SK-N-SH treated with all-trans-retinoic acid at 6 μM for 48 hours (cell line): ENCODE data around the gene RASGRF2.

Experiments
- ATAC-seq: fragments of 200-7000 bp; cut with Tn5 transposase; 3 replicates; pipeline ENCODE4 v1.9.1; 2020; ENCODE audit warnings: mild to moderate bottlenecking, moderate library complexity
- ARNTL ChIP-seq: fragments of 450-650 bp; formaldehyde crosslinking; IDR thresholded peaks from 2 replicates; pipeline ENCODE4 v1.5.0; 2020; ENCODE audit warnings: low read depth, mild to moderate bottlenecking, moderate library complexity, borderline replicate concordance
- BACH2 ChIP-seq: fragments of 250-450 bp; sonication (Bioruptor Pico); IDR thresholded peaks from 2 replicates; pipeline ENCODE4 v1.9.0; 2021; ENCODE audit warnings: mild to moderate bottlenecking, borderline replicate concordance
- CREB5 ChIP-seq: fragments of 250-450 bp; sonication (Bioruptor Pico); IDR thresholded peaks from 2 replicates; pipeline ENCODE4 v1.5.1; 2020; ENCODE audit warnings: low read depth, mild to moderate bottlenecking, moderate library complexity
- CSDC2 ChIP-seq: fragments of 250-450 bp; sonication (Bioruptor Pico); IDR thresholded peaks from 2 replicates; pipeline ENCODE4 v1.5.0; 2020; ENCODE audit warnings: mild to moderate bottlenecking, moderate library complexity
- ESRRG ChIP-seq: fragments of 250-450 bp; sonication (Bioruptor Pico); IDR thresholded peaks from 2 replicates; pipeline ENCODE4 v1.6.1; 2021; ENCODE audit warnings: mild to moderate bottlenecking
- GLIS3 ChIP-seq: fragments of 250-450 bp; sonication (Bioruptor Pico); IDR thresholded peaks from 2 replicates; pipeline ENCODE4 v1.5.0; 2020; ENCODE audit warnings: mild to moderate bottlenecking, moderate library complexity
- ISL1 ChIP-seq: fragments of 250-450 bp; sonication (Bioruptor Pico); IDR thresholded peaks from 2 replicates; pipeline ENCODE4 v2.1.2; 2022; ENCODE audit warnings: mild to moderate bottlenecking, moderate library complexity
- OSR1 ChIP-seq: fragments of 250-450 bp; sonication (Bioruptor Pico); IDR thresholded peaks from 2 replicates; pipeline ENCODE4 v1.8.0; 2022; ENCODE audit warnings: moderate library complexity, mild to moderate bottlenecking, inconsistent platforms
- PATZ1 ChIP-seq: fragments of 250-450 bp; sonication (Bioruptor Pico); IDR thresholded peaks from 2 replicates; pipeline ENCODE4 v1.8.0; 2020; ENCODE audit warnings: mild to moderate bottlenecking, moderate library complexity, borderline replicate concordance
- POU6F1 ChIP-seq: fragments of 250-450 bp; sonication (Bioruptor Pico); IDR thresholded peaks from 2 replicates; pipeline ENCODE4 v1.8.0; 2021; ENCODE audit warnings: low read depth, mild to moderate bottlenecking, moderate library complexity, borderline replicate concordance
- PPARA ChIP-seq: fragments of 250-450 bp; sonication (Bioruptor Pico); IDR thresholded peaks from 2 replicates; pipeline ENCODE4 v1.5.0; 2020; ENCODE audit warnings: mild to moderate bottlenecking, borderline replicate concordance
- RARB ChIP-seq: fragments of 250-450 bp; sonication (Bioruptor Pico); IDR thresholded peaks from 2 replicates; pipeline ENCODE4 v1.8.0; 2021; ENCODE audit warnings: mild to moderate bottlenecking, moderate library complexity
- SNAI2 ChIP-seq: fragments of 250-450 bp; sonication (Bioruptor Pico); IDR thresholded peaks from 2 replicates; pipeline ENCODE4 v1.5.0; 2020; ENCODE audit warnings: mild to moderate bottlenecking, moderate library complexity
- TCF4 ChIP-seq: fragments of 250-450 bp; sonication (Bioruptor Pico); IDR thresholded peaks from 2 replicates; pipeline ENCODE4 v1.8.0; 2021; ENCODE audit warnings: mild to moderate bottlenecking, moderate library complexity, borderline replicate concordance
- TOX ChIP-seq: fragments of 250-450 bp; sonication (Bioruptor Pico); IDR thresholded peaks from 2 replicates; pipeline ENCODE4 v1.8.0; 2021; ENCODE audit warnings: mild to moderate bottlenecking, moderate library complexity, borderline replicate concordance
- TSHZ2 ChIP-seq: fragments of 250-450 bp; sonication (Bioruptor Pico); IDR thresholded peaks from 2 replicates; pipeline ENCODE4 v1.5.0; 2020; ENCODE audit warnings: mild to moderate bottlenecking, moderate library complexity
- ZC3H10 ChIP-seq: fragments of 250-450 bp; sonication (Bioruptor Pico); IDR thresholded peaks from 2 replicates; pipeline ENCODE4 v1.5.1; 2021; ENCODE audit warnings: mild to moderate bottlenecking, moderate library complexity
- ZFP3 ChIP-seq: fragments of 250-450 bp; sonication (Bioruptor Pico); IDR thresholded peaks from 2 replicates; pipeline ENCODE4 v1.5.0; 2020; ENCODE audit warnings: mild to moderate bottlenecking, moderate library complexity
- ZFP30 ChIP-seq: fragments of 450-650 bp; formaldehyde crosslinking; IDR thresholded peaks from 2 replicates; pipeline ENCODE4 v1.5.0; 2022; ENCODE audit warnings: mild to moderate bottlenecking, moderate library complexity
- ZNF565 ChIP-seq: fragments of 450-650 bp; formaldehyde crosslinking; conservative IDR thresholded peaks from 2 replicates; pipeline ENCODE4 v1.5.0; 2020; ENCODE audit warnings: low read depth, mild to moderate bottlenecking, moderate library complexity
- ZNF70 ChIP-seq: fragments of 450-650 bp; formaldehyde crosslinking; IDR thresholded peaks from 2 replicates; pipeline ENCODE4 v1.5.0; 2020; ENCODE audit warnings: mild to moderate bottlenecking, moderate library complexity

The RASGRF2 gene

GRCh38 chr5:81208904-81209303 is 248.7 kb downstream of the RASGRF2 start:
- TF ChIP-seq ZNF70, result no peak
- TF ChIP-seq TOX (CRISPR knock-in tag), result no peak
- no peak for TF ChIP-seq PATZ1 (CRISPR knock-in tag)
- TF ChIP-seq SNAI2 (CRISPR knock-in tag), result no peak
- TF ChIP-seq ISL1 (CRISPR knock-in tag), result no peak
- TF ChIP-seq TSHZ2 (CRISPR knock-in tag), result no peak
- TF ChIP-seq CREB5, result no peak
- TF ChIP-seq RARB (CRISPR knock-in tag), result no peak
- TF ChIP-seq ESRRG (CRISPR knock-in tag), result no peak
- no peak for TF ChIP-seq ZFP3
- no peak for TF ChIP-seq ARNTL
- no peak for TF ChIP-seq BACH2 (CRISPR knock-in tag)
- TF ChIP-seq PPARA, result no peak
- no peak for ATAC-seq

GRCh38 chr5:81209386-81209785 is 249.2 kb downstream of the RASGRF2 start:
- TF ChIP-seq RARB (CRISPR knock-in tag), result no peak
- no peak for TF ChIP-seq ZNF70
- no peak for TF ChIP-seq BACH2 (CRISPR knock-in tag)
- TF ChIP-seq TOX (CRISPR knock-in tag), result no peak
- no peak for TF ChIP-seq ZNF565 (CRISPR knock-in tag)
- TF ChIP-seq ESRRG (CRISPR knock-in tag), result no peak
- no peak for ATAC-seq

- no peak for ATAC-seq
- TF ChIP-seq PPARA (no peak), ZC3H10 (no peak), GLIS3 (CRISPR knock-in tag) (no peak), OSR1 (CRISPR knock-in tag) (no peak), POU6F1 (CRISPR knock-in tag) (no peak), ESRRG (CRISPR knock-in tag) (no peak), CREB5 (no peak), TOX (CRISPR knock-in tag) (no peak), CSDC2 (CRISPR knock-in tag) (no peak), RARB (CRISPR knock-in tag) (no peak)
These were observed 249.8 kb downstream of the RASGRF2 start for GRCh38 chr5:81209869-81210493.

- no peak for ATAC-seq
- TF ChIP-seq ISL1 (CRISPR knock-in tag) (no peak), TSHZ2 (CRISPR knock-in tag) (no peak), SNAI2 (CRISPR knock-in tag) (no peak), TCF4 (no peak), ZFP30 (CRISPR knock-in tag) (no peak), PPARA (no peak), RARB (CRISPR knock-in tag) (no peak), OSR1 (CRISPR knock-in tag) (no peak), TOX (CRISPR knock-in tag) (no peak), GLIS3 (CRISPR knock-in tag) (no peak)
These were observed 252.1 kb downstream of the RASGRF2 start for GRCh38 chr5:81212211-81212751.
